SK-N-SH treated with all-trans-retinoic acid at 6 μM for 48 hours (cell line): ENCODE data around the gene LAPTM5.
A peak's percentile ranks its signal among the peaks of the same experiment; 100 is the strongest.

Experiments used
- ATAC-seq: fragments of 200-7000 bp; cut with Tn5 transposase; 3 replicates; pipeline ENCODE4 v1.9.1; 2020; ENCODE audit warnings: mild to moderate bottlenecking, moderate library complexity
- BACH2 ChIP-seq: fragments of 250-450 bp; sonication (Bioruptor Pico); IDR thresholded peaks from 2 replicates; pipeline ENCODE4 v1.9.0; 2021; ENCODE audit warnings: mild to moderate bottlenecking, borderline replicate concordance
- CSDC2 ChIP-seq: fragments of 250-450 bp; sonication (Bioruptor Pico); IDR thresholded peaks from 2 replicates; pipeline ENCODE4 v1.5.0; 2020; ENCODE audit warnings: mild to moderate bottlenecking, moderate library complexity
- ESRRG ChIP-seq: fragments of 250-450 bp; sonication (Bioruptor Pico); IDR thresholded peaks from 2 replicates; pipeline ENCODE4 v1.6.1; 2021; ENCODE audit warnings: mild to moderate bottlenecking
- GLIS3 ChIP-seq: fragments of 250-450 bp; sonication (Bioruptor Pico); IDR thresholded peaks from 2 replicates; pipeline ENCODE4 v1.5.0; 2020; ENCODE audit warnings: mild to moderate bottlenecking, moderate library complexity
- ISL1 ChIP-seq: fragments of 250-450 bp; sonication (Bioruptor Pico); IDR thresholded peaks from 2 replicates; pipeline ENCODE4 v2.1.2; 2022; ENCODE audit warnings: mild to moderate bottlenecking, moderate library complexity
- OSR1 ChIP-seq: fragments of 250-450 bp; sonication (Bioruptor Pico); IDR thresholded peaks from 2 replicates; pipeline ENCODE4 v1.8.0; 2022; ENCODE audit warnings: moderate library complexity, mild to moderate bottlenecking, inconsistent platforms
- PPARA ChIP-seq: fragments of 250-450 bp; sonication (Bioruptor Pico); IDR thresholded peaks from 2 replicates; pipeline ENCODE4 v1.5.0; 2020; ENCODE audit warnings: mild to moderate bottlenecking, borderline replicate concordance
- RARB ChIP-seq: fragments of 250-450 bp; sonication (Bioruptor Pico); IDR thresholded peaks from 2 replicates; pipeline ENCODE4 v1.8.0; 2021; ENCODE audit warnings: mild to moderate bottlenecking, moderate library complexity
- SNAI2 ChIP-seq: fragments of 250-450 bp; sonication (Bioruptor Pico); IDR thresholded peaks from 2 replicates; pipeline ENCODE4 v1.5.0; 2020; ENCODE audit warnings: mild to moderate bottlenecking, moderate library complexity
- TCF4 ChIP-seq: fragments of 250-450 bp; sonication (Bioruptor Pico); IDR thresholded peaks from 2 replicates; pipeline ENCODE4 v1.8.0; 2021; ENCODE audit warnings: mild to moderate bottlenecking, moderate library complexity, borderline replicate concordance
- TOX ChIP-seq: fragments of 250-450 bp; sonication (Bioruptor Pico); IDR thresholded peaks from 2 replicates; pipeline ENCODE4 v1.8.0; 2021; ENCODE audit warnings: mild to moderate bottlenecking, moderate library complexity, borderline replicate concordance
- TSHZ2 ChIP-seq: fragments of 250-450 bp; sonication (Bioruptor Pico); IDR thresholded peaks from 2 replicates; pipeline ENCODE4 v1.5.0; 2020; ENCODE audit warnings: mild to moderate bottlenecking, moderate library complexity
- ZC3H10 ChIP-seq: fragments of 250-450 bp; sonication (Bioruptor Pico); IDR thresholded peaks from 2 replicates; pipeline ENCODE4 v1.5.1; 2021; ENCODE audit warnings: mild to moderate bottlenecking, moderate library complexity
- ZFP3 ChIP-seq: fragments of 250-450 bp; sonication (Bioruptor Pico); IDR thresholded peaks from 2 replicates; pipeline ENCODE4 v1.5.0; 2020; ENCODE audit warnings: mild to moderate bottlenecking, moderate library complexity
- ZFP30 ChIP-seq: fragments of 450-650 bp; formaldehyde crosslinking; IDR thresholded peaks from 2 replicates; pipeline ENCODE4 v1.5.0; 2022; ENCODE audit warnings: mild to moderate bottlenecking, moderate library complexity
- ZNF70 ChIP-seq: fragments of 450-650 bp; formaldehyde crosslinking; IDR thresholded peaks from 2 replicates; pipeline ENCODE4 v1.5.0; 2020; ENCODE audit warnings: mild to moderate bottlenecking, moderate library complexity
- TF ChIP-seq, protein P1 (sequence below): fragments of 250-450 bp; sonication (Bioruptor Pico); IDR thresholded peaks from 2 replicates; pipeline ENCODE4 v1.5.1; 2021; ENCODE audit warnings: mild to moderate bottlenecking, moderate library complexity
- TF ChIP-seq, protein P2 (sequence below): fragments of 250-450 bp; sonication (Bioruptor Pico); IDR thresholded peaks from 2 replicates; pipeline ENCODE4 v1.8.0; 2021; ENCODE audit warnings: low read depth, mild to moderate bottlenecking, moderate library complexity, borderline replicate concordance
- TF ChIP-seq, protein P3 (sequence below): fragments of 250-450 bp; sonication (Bioruptor Pico); IDR thresholded peaks from 2 replicates; pipeline ENCODE4 v1.5.1; 2020; ENCODE audit warnings: low read depth, mild to moderate bottlenecking, moderate library complexity

LAPTM5 gene, protein sequence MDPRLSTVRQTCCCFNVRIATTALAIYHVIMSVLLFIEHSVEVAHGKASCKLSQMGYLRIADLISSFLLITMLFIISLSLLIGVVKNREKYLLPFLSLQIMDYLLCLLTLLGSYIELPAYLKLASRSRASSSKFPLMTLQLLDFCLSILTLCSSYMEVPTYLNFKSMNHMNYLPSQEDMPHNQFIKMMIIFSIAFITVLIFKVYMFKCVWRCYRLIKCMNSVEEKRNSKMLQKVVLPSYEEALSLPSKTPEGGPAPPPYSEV

GRCh38 chr1:30757352-30758120 lies at the start of gene LAPTM5:
Gene LAPTM5, minus strand, starts transcription at chr1:30757774. Its CDS starts 29 bp downstream, at chr1:30757745.
- TF ChIP-seq BACH2 (CRISPR knock-in tag), result no peak
- TF ChIP-seq, protein P1, sequence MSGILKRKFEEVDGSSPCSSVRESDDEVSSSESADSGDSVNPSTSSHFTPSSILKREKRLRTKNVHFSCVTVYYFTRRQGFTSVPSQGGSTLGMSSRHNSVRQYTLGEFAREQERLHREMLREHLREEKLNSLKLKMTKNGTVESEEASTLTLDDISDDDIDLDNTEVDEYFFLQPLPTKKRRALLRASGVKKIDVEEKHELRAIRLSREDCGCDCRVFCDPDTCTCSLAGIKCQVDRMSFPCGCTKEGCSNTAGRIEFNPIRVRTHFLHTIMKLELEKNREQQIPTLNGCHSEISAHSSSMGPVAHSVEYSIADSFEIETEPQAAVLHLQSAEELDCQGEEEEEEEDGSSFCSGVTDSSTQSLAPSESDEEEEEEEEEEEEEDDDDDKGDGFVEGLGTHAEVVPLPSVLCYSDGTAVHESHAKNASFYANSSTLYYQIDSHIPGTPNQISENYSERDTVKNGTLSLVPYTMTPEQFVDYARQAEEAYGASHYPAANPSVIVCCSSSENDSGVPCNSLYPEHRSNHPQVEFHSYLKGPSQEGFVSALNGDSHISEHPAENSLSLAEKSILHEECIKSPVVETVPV (CRISPR knock-in tag), result no peak
- TF ChIP-seq ZFP30 (CRISPR knock-in tag), result no peak
- TF ChIP-seq TSHZ2, result no peak
- TF ChIP-seq ZNF70 (CRISPR knock-in tag), result no peak
- no peak for TF ChIP-seq ZC3H10 (CRISPR knock-in tag)
- no peak for TF ChIP-seq RARB
- no peak for TF ChIP-seq GLIS3
- TF ChIP-seq, protein P2, sequence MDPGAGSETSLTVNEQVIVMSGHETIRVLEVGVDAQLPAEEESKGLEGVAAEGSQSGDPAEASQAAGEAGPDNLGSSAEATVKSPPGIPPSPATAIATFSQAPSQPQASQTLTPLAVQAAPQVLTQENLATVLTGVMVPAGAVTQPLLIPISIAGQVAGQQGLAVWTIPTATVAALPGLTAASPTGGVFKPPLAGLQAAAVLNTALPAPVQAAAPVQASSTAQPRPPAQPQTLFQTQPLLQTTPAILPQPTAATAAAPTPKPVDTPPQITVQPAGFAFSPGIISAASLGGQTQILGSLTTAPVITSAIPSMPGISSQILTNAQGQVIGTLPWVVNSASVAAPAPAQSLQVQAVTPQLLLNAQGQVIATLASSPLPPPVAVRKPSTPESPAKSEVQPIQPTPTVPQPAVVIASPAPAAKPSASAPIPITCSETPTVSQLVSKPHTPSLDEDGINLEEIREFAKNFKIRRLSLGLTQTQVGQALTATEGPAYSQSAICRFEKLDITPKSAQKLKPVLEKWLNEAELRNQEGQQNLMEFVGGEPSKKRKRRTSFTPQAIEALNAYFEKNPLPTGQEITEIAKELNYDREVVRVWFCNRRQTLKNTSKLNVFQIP (CRISPR knock-in tag), result no peak
- no peak for TF ChIP-seq CSDC2 (CRISPR knock-in tag)
- no peak for TF ChIP-seq TOX
- no peak for TF ChIP-seq OSR1
- no peak for TF ChIP-seq ESRRG
- no peak for TF ChIP-seq ZFP3
- TF ChIP-seq, protein P3, sequence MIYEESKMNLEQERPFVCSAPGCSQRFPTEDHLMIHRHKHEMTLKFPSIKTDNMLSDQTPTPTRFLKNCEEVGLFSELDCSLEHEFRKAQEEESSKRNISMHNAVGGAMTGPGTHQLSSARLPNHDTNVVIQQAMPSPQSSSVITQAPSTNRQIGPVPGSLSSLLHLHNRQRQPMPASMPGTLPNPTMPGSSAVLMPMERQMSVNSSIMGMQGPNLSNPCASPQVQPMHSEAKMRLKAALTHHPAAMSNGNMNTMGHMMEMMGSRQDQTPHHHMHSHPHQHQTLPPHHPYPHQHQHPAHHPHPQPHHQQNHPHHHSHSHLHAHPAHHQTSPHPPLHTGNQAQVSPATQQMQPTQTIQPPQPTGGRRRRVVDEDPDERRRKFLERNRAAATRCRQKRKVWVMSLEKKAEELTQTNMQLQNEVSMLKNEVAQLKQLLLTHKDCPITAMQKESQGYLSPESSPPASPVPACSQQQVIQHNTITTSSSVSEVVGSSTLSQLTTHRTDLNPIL (CRISPR knock-in tag), result no peak
- TF ChIP-seq PPARA (CRISPR knock-in tag), result no peak
- no peak for TF ChIP-seq ISL1
- no peak for TF ChIP-seq SNAI2 (CRISPR knock-in tag)
- ATAC-seq, result no peak; the same call in 2 of the 3 replicates

GRCh38 chr1:30806381-30807317 lies 49.1 kb upstream of the LAPTM5 start:
- TF ChIP-seq TOX, result no peak
- peak; percentile 82 for TF ChIP-seq ZFP3
- ATAC-seq, result no peak

- ATAC-seq, result no peak
- no peak for TF ChIP-seq BACH2 (CRISPR knock-in tag)
- TF ChIP-seq TCF4, result no peak
- no peak for TF ChIP-seq TOX
- TF ChIP-seq SNAI2 (CRISPR knock-in tag), result no peak
- TF ChIP-seq ZFP30 (CRISPR knock-in tag), result no peak
- TF ChIP-seq ESRRG, result no peak
- no peak for TF ChIP-seq OSR1
- TF ChIP-seq RARB, result no peak
- no peak for TF ChIP-seq PPARA (CRISPR knock-in tag)
- TF ChIP-seq, protein P2 (CRISPR knock-in tag), result no peak
- TF ChIP-seq, protein P1 (CRISPR knock-in tag), result no peak
- TF ChIP-seq ZC3H10 (CRISPR knock-in tag), result no peak
- TF ChIP-seq ZNF70 (CRISPR knock-in tag), result no peak
- TF ChIP-seq, protein P3 (CRISPR knock-in tag), result no peak
Measured at GRCh38 chr1:30805304-30806003, 47.9 kb upstream of the LAPTM5 start.
